PC-3 (cell line): ENCODE results near the gene MDH2.

Source experiments
- CTCF ChIP-seq: fragments of 300-600 bp; sonication (generic); conservative IDR thresholded peaks from 2 replicates; pipeline ENCODE4 v1.5.1; 2017; ENCODE audit warnings: antibody characterized with exemption, low read depth, mild to moderate bottlenecking, low read length
- EZH2 ChIP-seq: fragments of 300-600 bp; sonication (generic); IDR thresholded peaks from one replicate; pipeline ENCODE4 v1.6.1; 2017; ENCODE audit warnings: antibody characterized with exemption, mild to moderate bottlenecking, low read length; ENCODE audit not compliant: unreplicated experiment

GRCh38 chr7:76016191-76016947, 31.5 kb upstream of the MDH2 start:
- TF ChIP-seq CTCF (no peak), EZH2 (no peak)
